NCI-H748 (cell line): Measurements from ENCODE around the gene PLPP4.
"Not testable (repeated sequence)": the region's sequence is repeated elsewhere in the genome, so short reads cannot be mapped to it uniquely, and the experiment has no call there.

ENCODE experiments used
- DNase-seq: peaks from one replicate; lab custom pipeline; 2025; ENCODE audit not compliant: unreplicated experiment; lab: John Stamatoyannopoulos, UW

PLPP4 gene

DNA sequence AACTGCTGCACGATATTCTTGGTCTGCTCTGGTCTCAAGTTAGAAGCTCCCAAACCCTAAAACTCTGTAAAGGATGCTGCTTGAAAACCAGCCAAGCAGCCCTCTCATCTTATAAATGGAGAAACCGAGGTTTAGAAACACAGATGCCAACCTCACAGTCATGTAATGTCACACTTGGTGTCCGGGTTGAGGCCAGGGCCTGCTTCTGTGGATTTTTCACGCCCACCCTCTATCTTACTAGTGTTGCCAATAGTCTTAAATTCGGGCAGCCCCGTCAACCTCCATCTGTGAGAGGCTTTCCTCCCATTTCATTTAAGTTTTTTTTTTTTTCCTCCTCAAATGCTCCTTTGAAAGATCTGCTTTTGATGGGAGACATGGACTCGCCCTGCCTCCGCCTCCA is 28.9 kb downstream of the PLPP4 start:
- no peak for DNase-seq

DNA sequence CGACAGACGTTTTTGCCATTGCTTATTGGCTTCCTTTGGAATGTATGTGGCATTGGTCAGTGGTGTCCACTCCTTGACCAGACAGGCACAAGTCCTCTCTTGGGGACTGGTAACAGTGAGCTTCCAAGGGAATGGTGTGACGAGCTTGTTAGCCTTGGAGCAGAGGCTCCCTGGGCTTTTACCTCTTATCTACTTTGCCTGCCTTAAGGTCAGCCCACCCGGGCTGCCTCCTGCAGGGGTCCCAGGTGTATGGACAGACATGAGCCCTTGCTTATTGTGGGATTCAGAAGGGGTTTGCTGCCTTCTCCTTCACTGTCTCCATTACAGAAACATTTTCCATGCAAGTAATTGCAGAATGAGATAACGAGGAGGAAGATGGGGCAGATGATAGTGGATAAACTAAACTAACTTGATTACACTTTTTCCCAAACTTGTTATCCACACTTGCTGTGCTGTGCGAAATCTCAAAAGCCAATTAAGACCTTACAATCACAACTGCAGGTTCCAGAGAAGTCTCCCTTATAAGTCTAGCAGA is 29.7 kb downstream of the PLPP4 start:
- DNase-seq: no peak

DNA sequence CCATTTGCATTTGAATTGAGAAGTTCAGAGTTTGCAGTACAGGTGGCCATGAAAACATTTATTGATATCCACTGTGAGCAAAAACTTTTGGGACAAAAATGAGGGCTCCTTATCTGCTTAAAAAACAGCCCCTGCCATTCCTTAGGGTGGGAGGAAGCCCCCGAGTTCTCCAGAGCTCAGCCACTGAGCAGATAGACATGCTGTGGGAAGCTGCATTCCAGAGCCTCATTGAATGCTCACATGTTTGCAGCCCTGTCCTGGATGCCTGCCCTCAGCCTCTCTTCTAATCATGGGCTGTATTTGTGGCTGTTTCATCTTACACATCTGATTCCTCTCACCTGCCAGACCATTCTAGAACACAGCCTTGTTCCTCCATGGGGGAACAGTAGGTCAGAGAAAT is 33.3 kb downstream of the PLPP4 start:
- DNase-seq: no peak

DNA sequence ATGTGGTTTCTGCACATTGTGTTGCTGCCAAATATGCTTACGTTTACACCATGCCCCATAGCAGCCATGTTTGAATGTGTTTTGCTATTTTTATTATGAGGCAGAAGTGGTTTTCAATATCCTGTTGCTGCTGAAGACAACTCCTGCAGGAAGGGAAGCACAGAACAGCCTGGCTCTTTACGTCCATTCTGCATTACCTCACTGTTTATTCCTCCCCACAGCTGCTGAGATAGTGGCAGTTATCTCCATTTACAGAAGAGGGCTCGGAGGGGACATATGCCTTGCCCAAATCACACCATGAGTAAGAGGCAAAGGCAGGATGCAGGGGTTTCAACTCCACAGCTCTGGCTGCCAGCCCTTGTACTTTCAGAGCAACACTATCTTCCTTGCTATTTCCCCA is 35.3 kb downstream of the PLPP4 start:
- DNase-seq: no peak

DNA sequence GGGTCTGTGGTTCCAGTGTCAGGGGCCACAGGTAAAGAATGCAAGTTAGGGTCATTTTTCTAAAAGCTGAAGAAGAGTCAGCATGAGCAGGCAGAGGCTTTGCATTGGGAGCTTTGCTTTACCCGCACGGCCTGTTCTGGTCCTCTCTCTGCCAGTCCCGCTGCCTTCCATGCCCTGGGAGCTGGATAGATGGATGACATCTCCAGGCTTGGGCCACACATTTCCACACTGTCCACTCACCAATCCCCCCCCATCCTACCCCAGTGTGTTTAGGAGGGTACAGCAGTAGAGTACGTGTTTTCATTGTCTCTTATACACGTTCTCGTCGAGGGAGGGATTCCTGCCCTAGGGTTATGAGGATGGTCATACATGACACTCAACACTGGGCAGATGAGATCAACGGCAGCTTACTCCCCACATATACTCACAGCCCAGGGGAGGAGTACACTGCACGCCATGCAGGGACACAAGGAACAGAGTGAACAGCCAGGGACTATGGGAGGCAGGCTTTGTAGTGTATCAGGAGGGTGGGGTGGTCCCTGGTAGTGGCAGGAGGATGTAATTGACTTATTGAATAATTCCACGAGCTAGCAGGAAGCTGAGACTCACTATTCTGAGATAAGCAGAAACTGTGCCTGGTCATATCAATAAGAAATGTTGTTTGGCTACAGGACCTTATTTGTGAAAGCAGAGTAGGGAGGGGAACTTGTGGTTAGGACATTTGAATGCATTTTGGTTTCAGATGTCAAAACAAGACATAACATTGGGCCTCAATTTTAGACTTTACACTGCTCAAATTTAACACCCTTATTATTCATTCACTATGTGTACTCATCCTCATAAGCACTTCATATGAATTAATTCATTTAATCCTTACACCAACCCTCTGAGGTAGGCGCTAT is 36.6 kb downstream of the PLPP4 start:
- no peak for DNase-seq

DNA sequence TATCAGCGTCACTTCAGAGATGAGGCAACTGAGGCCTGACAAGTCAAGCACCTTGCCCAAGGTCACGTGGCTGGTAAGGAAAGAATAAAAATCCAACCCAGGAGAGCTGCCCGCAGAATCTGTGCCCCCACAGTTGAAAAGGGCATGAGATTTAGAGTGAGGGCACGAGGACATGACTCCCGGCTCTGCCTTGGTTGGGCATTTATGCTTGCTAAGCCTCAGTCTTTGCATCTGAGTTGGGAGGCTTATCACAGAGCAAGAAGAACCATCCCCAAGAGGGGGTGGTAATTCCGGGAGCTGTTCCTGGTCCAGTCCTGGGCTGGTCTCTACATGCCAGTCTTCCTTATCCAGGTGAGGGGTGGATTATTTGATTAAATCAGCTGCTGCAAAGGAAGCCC is 37.3 kb downstream of the PLPP4 start:
- no peak for DNase-seq

DNA sequence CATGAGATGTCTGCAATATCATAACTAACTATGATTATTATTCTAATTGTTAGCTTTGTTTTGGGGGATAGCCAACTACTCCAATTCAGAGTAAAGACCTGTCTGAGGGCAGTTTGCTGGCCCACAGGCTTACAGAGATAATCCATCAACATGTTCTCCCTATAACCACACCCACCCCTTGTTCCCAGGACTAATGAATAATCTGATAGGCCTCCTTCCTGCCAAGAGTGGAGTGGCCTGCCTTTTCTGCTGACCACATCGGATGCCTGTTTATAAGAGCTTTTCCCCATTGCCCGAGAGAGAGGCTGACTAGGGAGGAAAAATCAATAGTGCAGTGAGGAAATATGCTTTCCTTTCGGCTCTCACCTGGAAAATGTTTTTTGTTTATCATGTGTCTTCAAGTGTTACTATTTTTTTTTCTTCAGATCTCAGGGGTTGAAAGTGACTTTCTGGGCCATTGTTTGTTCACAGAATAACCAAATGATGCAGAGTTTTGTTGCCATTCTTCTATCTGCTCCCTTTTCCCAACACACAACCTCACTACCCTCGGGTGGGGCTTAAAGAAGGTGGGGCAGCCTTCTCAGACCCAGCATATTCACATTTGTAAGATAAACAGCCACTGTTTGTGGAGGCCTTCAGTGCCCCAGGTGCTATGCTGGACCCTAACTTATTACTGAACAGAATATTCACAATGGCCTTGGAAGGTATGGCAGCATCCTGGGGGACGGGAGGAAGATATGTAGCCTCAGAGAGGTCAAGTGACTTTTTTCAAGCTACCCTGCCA is 38.4 kb downstream of the PLPP4 start:
- peak; percentile 9 for DNase-seq

DNA sequence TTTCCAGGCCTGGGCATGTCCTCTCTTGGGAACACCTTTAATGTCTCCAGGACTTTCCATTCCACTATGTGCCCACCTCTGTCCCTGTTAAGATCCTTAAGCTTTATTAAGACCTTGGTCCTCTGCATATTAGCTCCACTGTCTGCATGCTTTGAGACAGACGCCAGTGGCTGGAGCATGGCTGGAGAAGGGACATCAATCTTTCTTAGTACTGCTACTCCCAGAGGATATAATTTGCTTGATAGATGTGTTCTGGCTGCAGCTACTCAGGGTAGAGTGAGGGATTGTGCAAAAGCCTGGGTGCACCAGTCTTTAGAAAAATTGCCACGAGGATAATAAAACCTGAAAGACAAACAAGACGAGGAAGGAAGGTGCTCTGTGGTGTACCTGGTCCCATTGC is 42.9 kb downstream of the PLPP4 start:
- no peak for DNase-seq

DNA sequence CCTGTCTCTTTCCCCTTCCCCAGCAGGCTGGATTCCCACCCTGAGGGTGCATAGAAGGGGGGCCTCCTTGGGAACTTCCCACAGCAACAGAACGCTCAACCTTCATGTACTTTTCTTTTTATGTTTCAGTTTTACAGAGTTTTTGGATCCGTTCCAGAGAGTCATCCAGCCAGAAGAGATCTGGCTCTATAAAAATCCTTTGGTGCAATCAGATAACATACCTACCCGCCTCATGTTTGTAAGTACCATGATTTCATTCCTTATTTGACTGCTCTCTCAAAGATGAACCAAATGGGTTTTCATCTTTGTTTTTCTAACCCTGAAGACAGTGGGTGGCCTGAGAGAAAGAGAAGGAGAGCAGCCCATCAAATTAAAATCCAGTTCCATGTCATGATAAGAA is 46.7 kb downstream of the PLPP4 start:
- DNase-seq: no peak

DNA sequence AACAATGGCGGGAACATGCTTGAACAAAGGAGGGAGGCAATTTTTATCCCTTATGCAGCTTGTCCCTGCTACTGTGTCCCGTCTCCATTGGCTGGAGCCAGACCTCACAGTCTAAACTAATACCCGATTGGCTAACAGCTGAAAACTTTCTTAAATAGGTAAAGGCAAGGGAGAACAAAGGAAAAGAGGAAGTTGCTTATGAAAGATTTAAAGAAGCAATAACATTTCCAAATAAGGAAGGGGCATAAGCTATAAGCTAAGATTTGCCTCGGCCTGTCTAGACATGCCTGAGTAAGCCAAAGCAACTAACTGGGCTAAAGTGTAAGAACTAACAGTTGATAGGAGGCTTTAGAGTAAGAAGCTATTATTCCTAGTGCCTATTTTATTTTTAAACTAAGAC is 47.2 kb downstream of the PLPP4 start:
- not testable (repeated sequence) for DNase-seq

DNA sequence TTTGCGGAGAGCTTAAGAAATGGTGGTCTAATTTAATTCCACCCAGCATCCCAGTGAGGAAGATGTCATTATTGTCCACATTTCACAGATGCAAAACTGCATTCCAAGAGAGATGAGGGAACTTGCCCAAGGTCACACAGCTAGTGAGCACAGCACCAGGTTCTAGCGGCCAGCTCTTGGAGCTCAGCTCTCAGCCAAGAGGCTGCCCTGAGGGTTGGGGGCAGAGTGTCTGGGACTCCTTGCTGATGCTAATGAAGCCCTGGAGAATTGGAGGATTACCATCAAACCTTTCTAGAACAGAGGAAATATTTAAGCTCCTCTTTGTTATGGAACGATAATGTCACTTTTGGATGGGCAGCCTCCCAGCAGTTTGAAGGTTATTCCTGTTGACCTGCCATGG is 48.0 kb downstream of the PLPP4 start:
- DNase-seq: no peak

DNA sequence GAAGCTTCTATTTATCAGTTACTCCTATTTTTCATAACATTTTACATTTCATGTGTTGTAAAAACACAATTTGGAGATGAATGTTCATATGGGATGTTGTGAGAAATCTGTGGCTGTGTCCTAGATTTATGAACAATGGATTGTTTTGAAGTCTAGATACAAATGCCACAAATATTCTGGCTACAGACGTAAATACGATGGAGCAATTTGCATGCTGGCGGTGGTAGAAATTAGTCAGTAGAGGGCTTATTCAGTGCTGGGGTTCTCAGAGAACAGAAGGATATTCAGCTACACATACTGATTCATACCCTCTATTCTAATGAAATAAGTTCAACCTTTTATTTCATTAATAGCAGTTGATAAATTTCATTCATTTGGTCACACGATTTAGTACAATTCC is 48.8 kb downstream of the PLPP4 start:
- no peak for DNase-seq

DNA sequence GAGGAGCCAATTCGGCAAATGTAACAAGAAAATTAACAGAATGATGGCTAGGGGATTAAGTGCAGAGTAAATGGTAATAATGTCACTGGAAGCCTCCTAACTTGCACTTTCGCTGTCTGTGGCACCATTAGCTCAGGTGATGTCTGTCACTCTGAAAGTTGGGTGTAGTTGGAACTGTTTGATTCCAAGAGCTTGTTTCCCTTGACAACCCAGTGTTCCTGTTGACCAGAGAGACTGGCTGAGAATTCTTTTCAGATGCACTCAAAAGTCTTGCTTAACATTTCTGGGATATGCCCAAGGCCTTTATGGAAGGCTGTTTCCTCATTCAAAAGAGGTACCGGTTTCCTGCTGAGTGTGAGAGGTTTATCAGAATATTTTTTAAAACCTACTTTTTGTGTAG is 49.6 kb downstream of the PLPP4 start:
- no peak for DNase-seq

DNA sequence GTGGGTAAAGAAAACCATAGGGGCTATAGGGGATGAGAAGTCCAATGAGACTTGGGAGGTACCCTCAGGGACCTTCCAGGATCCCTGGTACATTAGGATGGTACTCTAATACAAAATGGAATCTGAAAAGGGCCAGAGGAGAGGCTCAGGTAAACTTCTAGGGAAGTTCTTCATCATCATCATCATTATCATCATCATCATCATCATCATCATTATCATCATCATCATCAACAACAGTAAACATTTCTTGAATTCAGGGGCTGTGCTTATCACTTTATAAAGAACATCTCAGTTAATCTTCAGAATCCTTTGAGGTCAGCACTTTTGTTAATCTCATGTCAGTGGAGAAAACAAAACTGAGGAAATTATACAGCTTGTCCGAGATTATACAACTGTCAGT is 50.1 kb downstream of the PLPP4 start:
- DNase-seq: no peak

DNA sequence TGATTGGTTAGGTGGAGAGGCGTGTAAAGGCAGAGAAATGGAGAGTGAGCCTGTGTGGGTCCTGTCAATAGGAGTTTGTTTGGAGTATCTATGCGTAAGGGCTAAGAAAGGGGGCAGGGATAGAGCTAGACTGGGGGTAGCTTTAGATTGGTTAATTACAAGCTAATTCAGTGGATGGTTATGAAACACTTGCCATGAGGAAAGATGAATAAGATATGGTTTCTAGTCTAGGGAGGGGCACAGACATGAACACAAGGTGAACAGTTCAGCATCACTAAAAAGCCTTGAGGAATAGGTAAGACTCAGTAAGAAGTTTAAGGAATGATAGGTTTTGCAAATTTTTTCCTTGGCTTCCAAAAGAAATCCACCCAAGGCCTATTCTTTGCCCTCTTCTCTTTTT is 50.6 kb downstream of the PLPP4 start:
- DNase-seq: no peak

DNA sequence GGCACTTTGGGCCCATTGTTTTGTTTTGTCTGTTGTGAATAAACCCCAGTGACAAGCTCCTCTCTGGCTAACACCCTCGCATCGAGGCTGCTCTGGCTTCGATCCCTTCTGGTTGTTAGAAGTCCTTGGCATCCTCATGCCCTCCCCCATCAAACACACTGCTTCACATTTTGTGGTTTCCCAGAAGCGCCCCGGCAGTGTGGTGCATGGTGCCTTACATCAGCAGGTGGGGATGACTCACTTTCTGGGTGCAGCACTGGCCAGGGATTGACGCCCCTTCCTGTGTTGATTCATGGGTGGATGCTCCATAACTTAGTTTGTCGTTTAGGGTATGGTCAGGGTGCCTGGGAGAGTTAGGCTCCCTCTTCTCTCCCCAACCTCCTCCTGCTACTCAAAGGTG is 51.4 kb downstream of the PLPP4 start:
- DNase-seq: no peak

DNA sequence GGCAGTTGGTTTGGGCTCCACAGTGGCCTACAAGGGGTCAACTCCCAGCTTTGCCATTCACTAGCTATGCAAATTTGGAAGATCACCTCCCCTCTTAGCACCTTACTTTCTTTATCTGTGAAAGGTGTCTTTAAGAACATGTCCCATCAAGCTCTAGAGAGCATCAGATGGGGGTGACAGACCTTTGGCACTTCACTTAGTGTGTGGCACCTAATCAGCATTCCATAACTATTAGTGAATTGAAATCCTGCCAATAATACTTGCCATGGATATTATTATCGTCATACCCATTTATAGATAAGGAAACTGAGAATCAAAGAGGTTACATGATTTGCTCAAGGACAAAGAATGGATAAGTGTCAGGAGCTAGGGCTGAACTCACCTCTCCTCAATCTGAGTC is 51.9 kb downstream of the PLPP4 start:
- DNase-seq: no peak

DNA sequence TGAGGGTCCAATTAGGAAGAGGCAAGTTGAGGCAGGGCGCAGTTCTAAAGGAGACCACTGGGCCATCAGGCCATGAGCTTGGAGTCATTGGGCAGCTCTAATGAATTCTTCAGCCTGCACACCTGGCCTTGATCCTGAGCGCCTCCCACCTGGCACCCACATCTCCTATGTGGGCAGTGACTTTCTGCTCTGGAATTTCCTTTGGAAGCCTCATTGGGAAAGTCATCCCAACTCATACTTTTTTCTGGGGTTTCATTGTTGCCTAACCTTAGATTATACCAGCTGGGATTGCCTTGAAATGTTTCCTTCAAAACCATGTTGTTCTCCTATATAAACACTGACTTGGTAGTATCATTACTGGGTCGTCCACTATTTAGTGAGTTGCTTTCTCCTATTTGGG is 54.1 kb downstream of the PLPP4 start:
- no peak for DNase-seq

DNA sequence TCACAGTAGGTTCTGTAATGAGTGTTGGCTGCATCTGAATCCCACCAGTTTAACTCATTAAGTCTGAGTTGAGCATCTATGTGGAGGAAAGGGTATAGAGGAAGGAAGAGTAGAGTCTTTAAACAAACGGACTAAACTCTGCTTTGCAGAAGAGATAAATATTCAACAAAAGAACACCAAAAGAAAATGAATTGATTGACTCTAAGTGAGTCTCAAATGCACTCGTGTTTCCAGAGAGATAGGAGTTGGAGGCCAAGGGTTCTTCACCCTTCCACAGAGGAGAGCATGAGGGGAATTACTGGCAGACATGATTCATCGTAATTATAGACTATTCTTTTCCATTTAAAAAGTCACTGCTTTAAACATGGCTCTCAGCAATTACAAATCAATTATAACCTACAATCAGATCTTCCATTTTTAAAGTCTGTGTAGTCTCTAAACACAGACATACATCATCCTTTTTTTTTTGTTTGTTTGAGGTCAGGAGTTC is 56.3 kb downstream of the PLPP4 start:
- DNase-seq: peak; percentile 39

DNA sequence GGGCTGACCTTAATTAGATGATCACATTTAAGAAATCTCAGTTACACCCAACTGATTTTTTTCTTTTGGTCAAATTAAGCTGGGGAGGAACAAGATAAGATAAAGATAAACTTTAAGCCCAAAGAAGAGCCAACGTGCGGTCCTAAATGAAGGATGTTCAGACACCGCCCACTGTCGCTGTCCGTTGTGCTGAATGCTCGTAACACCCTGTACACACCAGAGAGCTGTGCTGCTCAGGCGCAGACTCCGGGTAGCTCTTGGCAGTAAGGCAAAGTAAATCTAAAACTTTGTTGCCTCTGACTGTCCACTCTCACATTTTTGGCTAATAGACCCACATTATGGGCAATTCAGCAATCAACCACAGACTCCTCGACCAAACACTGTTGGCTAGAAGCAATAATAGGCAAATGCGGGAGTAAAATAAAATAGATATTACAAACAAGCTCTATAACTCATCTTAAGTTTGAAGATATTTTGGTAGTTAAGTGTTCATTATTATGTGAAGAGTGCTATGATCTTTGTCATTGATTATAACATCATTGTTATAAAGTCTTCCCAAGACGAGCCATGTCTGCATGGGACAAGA is 57.1 kb downstream of the PLPP4 start:
- no peak for DNase-seq

DNA sequence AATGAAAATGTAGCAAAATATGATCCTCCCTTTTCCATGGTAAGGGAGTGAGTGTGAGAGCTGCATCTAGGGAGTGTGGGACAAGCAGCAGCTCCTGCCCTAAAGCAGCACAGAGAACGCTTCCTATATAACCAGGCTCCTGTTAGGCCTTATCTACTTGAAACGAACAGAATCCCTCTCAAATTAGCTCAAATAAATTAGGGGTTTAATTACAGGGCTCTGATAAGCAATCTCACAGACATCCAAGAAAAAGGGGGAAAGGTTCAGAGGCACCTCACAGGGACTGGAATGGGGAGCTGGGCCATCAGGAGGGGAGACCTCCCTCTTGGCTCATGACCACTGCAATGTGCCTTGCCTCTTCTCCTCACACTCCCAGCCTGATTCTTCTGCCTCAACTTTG is 57.9 kb downstream of the PLPP4 start:
- no peak for DNase-seq

DNA sequence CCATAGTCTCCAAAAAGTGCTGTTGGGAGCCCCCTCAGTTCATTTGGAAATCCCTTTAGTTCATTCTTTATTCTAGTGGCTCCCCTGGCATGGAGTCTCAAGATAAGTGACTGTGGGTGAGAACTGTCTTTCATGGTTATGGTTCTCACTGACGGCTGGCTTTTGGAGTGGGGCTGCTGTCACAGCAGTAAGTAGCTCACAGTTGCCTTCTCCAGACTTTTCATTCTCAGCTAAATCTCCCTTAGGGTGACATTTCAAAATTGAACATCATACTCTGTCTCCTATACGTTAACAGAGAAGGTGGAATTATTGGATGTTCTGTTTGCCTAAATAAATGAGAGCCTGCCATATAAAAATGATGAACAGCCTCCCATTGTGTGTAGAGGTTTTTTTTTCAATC is 58.7 kb downstream of the PLPP4 start:
- DNase-seq: no peak
